NOMO-1 (cell line): ENCODE measurements around the gene BRAP.
A peak's percentile ranks its signal among the peaks of the same experiment; 100 is the strongest.
"Not testable (repeated sequence)": the region's sequence is repeated elsewhere in the genome, so short reads cannot be mapped to it uniquely, and the experiment has no call there.

ENCODE experiments used
- DNase-seq, 2 experiments: peaks; one replicate each; lab custom pipeline; 2025; ENCODE audit not compliant: unreplicated experiment in 2 of 2; lab: John Stamatoyannopoulos, UW

BRAP gene

GRCh38 chr12:111685811-111686573, at the start of gene BRAP, which contains the start of gene ACAD10:
TSS of gene BRAP (minus strand) at chr12:111685956. CDS start at chr12:111685792, 164 bp downstream.
TSS of gene ACAD10 (plus strand) at chr12:111686053. CDS start at chr12:111692710, 6,657 bp downstream.
- DNase-seq, result peak; percentile 90 to 93

GRCh38 chr12:111733340-111733915, 47.7 kb upstream of the BRAP start:
- no peak for DNase-seq

- no peak for DNase-seq
Observed at GRCh38 chr12:111732786-111733185, 47.0 kb upstream of the BRAP start.

GRCh38 chr12:111730420-111730819, 44.7 kb upstream of the BRAP start:
- DNase-seq, result no peak

- no peak for DNase-seq
Observed at GRCh38 chr12:111728795-111729194, 43.0 kb upstream of the BRAP start.

GRCh38 chr12:111723646-111724360, 38.0 kb upstream of the BRAP start:
- DNase-seq, result not testable (repeated sequence)

- DNase-seq, result no peak
Observed at GRCh38 chr12:111720457-111720856, 34.7 kb upstream of the BRAP start.

- DNase-seq, result not testable (repeated sequence)
Observed at GRCh38 chr12:111719316-111719715, 33.6 kb upstream of the BRAP start.

GRCh38 chr12:111715279-111715678, 29.5 kb upstream of the BRAP start:
- no peak for DNase-seq

GRCh38 chr12:111706145-111706544, 20.4 kb upstream of the BRAP start:
- no peak for DNase-seq

- peak; percentile 64 to 77 for DNase-seq
Observed at GRCh38 chr12:111705672-111706071, 19.9 kb upstream of the BRAP start.

GRCh38 chr12:111699962-111700361, 14.2 kb upstream of the BRAP start:
- DNase-seq, result no peak

- DNase-seq, result no peak
Observed at GRCh38 chr12:111693818-111694217, 8.1 kb upstream of the BRAP start.

GRCh38 chr12:111692575-111693210, 6.9 kb upstream of the BRAP start:
- DNase-seq, result no peak

GRCh38 chr12:111691262-111691661, 5.5 kb upstream of the BRAP start:
- DNase-seq, result no peak

- DNase-seq, result no peak
Observed at GRCh38 chr12:111687952-111688351, 2.2 kb upstream of the BRAP start.

GRCh38 chr12:111687255-111687654, 1.5 kb upstream of the BRAP start:
- DNase-seq, result peak in 1 of 2 experiments; percentile 4

GRCh38 chr12:111686574-111687105, 884 bp upstream of the BRAP start:
- DNase-seq, result peak in 1 of 2 experiments; percentile 1

- peak in 1 of 2 experiments; percentile 22 for DNase-seq
Observed at GRCh38 chr12:111685322-111685810, 390 bp downstream of the BRAP start.

- not testable (repeated sequence) for DNase-seq
Observed at GRCh38 chr12:111684485-111685198, 1.1 kb downstream of the BRAP start.
